CD14-positive monocyte (primary cell): ENCODE data around the gene SYT8. TPM values are rescaled to one million over a fixed set of nuclear protein-coding genes. Genes with fewer than 3 reads are reported as not detected.

Source experiments
- polyA plus RNA-seq, 3 donors: library from polyadenylated mRNA; depleted of rRNA in 1 of 3; unstranded in 2 of 3; stranded (reverse) in 1 of 3; fragments of 300-500 nt in 2 of 3; fragments of >200 nt in 1 of 3; fragmentation: Illumina TruSeq in 2 of 3; gene quantifications; 1 replicate in 2 of 3; 2 replicates in 1 of 3; pipeline ENCODE4 v1.2.3, GENCODE V29; 2012 to 2021
- small RNA-seq: library from RNA; depleted of rRNA; stranded (forward); fragments of <200 nt; gene quantifications from one replicate; pipeline ENCODE3, GENCODE V24; 2012; ENCODE audit warnings: low read depth; ENCODE audit not compliant: insufficient read length

The SYT8 gene
- polyA plus RNA-seq, 3 donors, result not detected

Small RNAs within 50 kb of the gene (small RNA-seq; reads per million reads assigned to genes)
- gene AC051649.1 (not detected), gene MIR4298 (not detected)

Other genes with a start within 250 kb of the SYT8 start
- not detected for gene KRTAP5-1, start 249.7 kb upstream of the SYT8 start, polyA plus RNA-seq
- not detected for gene KRTAP5-2, start 236.7 kb upstream of the SYT8 start, polyA plus RNA-seq
- not detected for gene KRTAP5-3, start 226.5 kb upstream of the SYT8 start, polyA plus RNA-seq
- not detected for gene KRTAP5-4, start 212.9 kb upstream of the SYT8 start, polyA plus RNA-seq
- not detected for gene KRTAP5-5, start 205.2 kb upstream of the SYT8 start, polyA plus RNA-seq
- not detected for gene KRTAP5-6, start 137.8 kb upstream of the SYT8 start, polyA plus RNA-seq
- 1 to 10 TPM in 1 of 3 donors, not detected in 2; 2.4 TPM for gene IFITM10, start 84.4 kb upstream of the SYT8 start, polyA plus RNA-seq
- 1,000 to 10,000 TPM in 1 of 3 donors, 100 to 1,000 TPM in 2; 835 to 1,372 (median 855) TPM for gene CTSD, start 71.1 kb upstream of the SYT8 start, polyA plus RNA-seq
- gene TNNI2, start 4.0 kb downstream of the SYT8 start, polyA plus RNA-seq, result 10 to 100 TPM; 11.4 to 45.8 (median 11.7) TPM
- 100 to 1,000 TPM; 387 to 646 (median 542) TPM for gene LSP1, start 18.1 kb downstream of the SYT8 start, polyA plus RNA-seq
- gene PRR33, start 56.9 kb downstream of the SYT8 start, polyA plus RNA-seq, result not detected
- gene TNNT3, start 84.7 kb downstream of the SYT8 start, polyA plus RNA-seq, result 1 to 10 TPM in 1 of 3 donors, not detected in 2; 1.4 TPM
- gene MRPL23, start 112.3 kb downstream of the SYT8 start, polyA plus RNA-seq, result 100 to 1,000 TPM in 1 of 3 donors, 10 to 100 TPM in 2; 19.3 to 109 (median 51.1) TPM
- under 1 TPM in 1 of 3 donors, not detected in 2; 0.47 TPM for gene H19, start 162.9 kb downstream of the SYT8 start, polyA plus RNA-seq